ENCODE data around the gene MCAM.

Gene MCAM

DNA sequence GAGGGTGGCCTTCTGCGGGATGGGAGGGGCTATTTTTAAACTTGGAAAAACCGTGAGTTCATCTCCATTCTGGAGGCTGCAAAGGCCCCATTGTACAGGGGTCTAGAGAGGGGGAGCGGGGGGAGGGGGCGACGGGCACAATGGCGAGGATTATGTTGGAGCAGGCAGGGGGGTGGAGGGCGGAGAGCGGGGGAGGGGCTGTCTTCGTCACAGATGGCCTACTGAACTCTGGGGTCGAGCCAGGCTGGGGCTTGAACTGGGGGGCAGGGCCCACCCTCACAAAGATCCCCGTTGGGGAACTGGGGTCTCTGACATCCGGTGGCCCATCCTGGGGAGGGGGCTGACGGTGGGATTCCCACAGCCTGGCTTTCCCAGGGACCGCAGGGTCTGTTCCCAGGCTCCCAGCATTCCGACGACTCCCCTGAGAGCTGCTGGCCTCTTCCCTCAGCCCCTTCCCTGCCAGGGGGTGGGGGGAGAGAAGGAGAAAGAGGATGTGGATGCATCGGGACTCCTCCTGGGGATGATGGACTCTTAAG lies 3.4 kb upstream of the MCAM start:
- Histone ChIP-seq H3K4me3 (replicated peaks; ENCODE audit: low read depth, low read length) (peak overlapping the region; percentile 66), H3K27me3 (replicated peaks; ENCODE audit: control insufficient read depth, insufficient read depth, low read length) (no peaks in the 10 kb centered on the region), H3K36me3 (ENCODE audit: control insufficient read depth, insufficient read depth, low read length) (no peaks in the 10 kb centered on the region)
- TF ChIP-seq, protein P1, sequence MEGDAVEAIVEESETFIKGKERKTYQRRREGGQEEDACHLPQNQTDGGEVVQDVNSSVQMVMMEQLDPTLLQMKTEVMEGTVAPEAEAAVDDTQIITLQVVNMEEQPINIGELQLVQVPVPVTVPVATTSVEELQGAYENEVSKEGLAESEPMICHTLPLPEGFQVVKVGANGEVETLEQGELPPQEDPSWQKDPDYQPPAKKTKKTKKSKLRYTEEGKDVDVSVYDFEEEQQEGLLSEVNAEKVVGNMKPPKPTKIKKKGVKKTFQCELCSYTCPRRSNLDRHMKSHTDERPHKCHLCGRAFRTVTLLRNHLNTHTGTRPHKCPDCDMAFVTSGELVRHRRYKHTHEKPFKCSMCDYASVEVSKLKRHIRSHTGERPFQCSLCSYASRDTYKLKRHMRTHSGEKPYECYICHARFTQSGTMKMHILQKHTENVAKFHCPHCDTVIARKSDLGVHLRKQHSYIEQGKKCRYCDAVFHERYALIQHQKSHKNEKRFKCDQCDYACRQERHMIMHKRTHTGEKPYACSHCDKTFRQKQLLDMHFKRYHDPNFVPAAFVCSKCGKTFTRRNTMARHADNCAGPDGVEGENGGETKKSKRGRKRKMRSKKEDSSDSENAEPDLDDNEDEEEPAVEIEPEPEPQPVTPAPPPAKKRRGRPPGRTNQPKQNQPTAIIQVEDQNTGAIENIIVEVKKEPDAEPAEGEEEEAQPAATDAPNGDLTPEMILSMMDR (IDR thresholded peaks at IDR 0.05; ENCODE audit: insufficient read depth, low read length, poor library complexity, severe bottlenecking), result no peak
- no peak for DNase-seq (ENCODE audit: extremely low read depth, insufficient read length)

GRCh38 chr11:119319700-119320239 lies 2.8 kb upstream of the MCAM start:
- TF ChIP-seq, protein P1 (IDR thresholded peaks at IDR 0.05; ENCODE audit: insufficient read depth, low read length, poor library complexity, severe bottlenecking), result no peak
- Histone ChIP-seq H3K27me3 (replicated peaks; ENCODE audit: control insufficient read depth, insufficient read depth, low read length) (no peaks in the 10 kb centered on the region), H3K4me3 (replicated peaks; ENCODE audit: low read depth, low read length) (peak overlapping the region; percentile 60)

GRCh38 chr11:119319136-119319699 lies 2.3 kb upstream of the MCAM start:
- TF ChIP-seq, protein P1 (IDR thresholded peaks at IDR 0.05; ENCODE audit: insufficient read depth, low read length, poor library complexity, severe bottlenecking), result no peak
- Histone ChIP-seq H3K27me3 (replicated peaks; ENCODE audit: control insufficient read depth, insufficient read depth, low read length) (no peaks in the 10 kb centered on the region), H3K36me3 (ENCODE audit: control insufficient read depth, insufficient read depth, low read length) (no peaks in the 10 kb centered on the region), H3K4me3 (replicated peaks; ENCODE audit: low read depth, low read length) (peak overlapping the region; percentile 60)
- no peak for DNase-seq (ENCODE audit: extremely low read depth, insufficient read length)

More at GRCh38 chr11:119319700-119320239, 2.8 kb upstream of the MCAM start:
- no peak for DNase-seq (ENCODE audit: extremely low read depth, insufficient read length)
- H3K36me3 ChIP-seq (ENCODE audit: control insufficient read depth, insufficient read depth, low read length), result no peaks in the 10 kb centered on the region

DNA sequence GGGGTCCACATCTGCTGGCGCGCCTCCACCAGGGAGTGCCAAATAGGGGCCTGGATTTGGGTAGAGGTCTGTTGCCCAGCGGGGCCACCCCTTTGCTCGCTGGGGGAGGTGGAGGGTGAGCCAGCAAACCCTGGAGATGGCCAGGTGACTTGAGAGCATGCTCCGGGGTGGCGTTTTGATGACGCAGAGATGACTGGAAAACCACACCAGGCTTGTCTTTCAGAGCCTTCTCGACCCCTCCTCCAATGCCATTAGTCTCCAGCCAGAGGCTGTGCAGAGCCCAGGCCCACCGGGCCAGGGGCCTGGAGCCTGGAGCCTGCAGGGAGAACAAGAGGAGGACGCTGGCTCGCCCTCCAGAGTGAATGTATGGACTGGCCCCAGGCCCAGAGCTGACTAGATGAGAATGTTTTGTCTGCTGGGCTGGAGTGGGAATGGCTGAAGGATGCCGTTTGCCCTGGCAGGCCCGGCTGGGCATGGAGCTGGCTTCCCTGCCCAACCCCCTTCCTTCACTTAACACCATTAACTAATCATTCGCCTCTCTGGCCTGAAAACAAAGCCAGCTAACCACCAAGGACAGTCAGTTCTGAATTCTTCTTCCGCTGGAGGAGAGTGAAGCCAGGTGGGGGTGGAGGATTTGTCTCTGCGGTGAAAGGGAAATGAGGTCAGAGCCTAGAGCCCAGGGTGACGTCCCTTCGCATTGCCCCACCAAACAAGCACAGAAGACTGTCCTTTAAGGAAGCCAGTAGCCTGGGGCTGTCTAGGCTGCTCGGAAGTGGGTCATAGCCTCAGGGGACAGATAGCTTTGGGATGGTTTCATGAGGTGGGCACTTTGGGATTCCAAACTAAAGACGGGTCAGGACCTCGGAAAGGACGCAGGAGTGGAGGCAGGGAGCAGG lies 1.6 kb upstream of the MCAM start:
- DNase-seq (ENCODE audit: extremely low read depth, insufficient read length), result peak; percentile 75
- H3K27me3 ChIP-seq (replicated peaks; ENCODE audit: control insufficient read depth, insufficient read depth, low read length), result no peaks in the 10 kb centered on the region

GRCh38 chr11:119317592-119318239 lies 786 bp upstream of the MCAM start:
- Histone ChIP-seq H3K4me3 (replicated peaks; ENCODE audit: low read depth, low read length) (peak overlapping the region; percentile 44), H3K27me3 (replicated peaks; ENCODE audit: control insufficient read depth, insufficient read depth, low read length) (no peaks in the 10 kb centered on the region), H3K36me3 (ENCODE audit: control insufficient read depth, insufficient read depth, low read length) (no peaks in the 10 kb centered on the region)
- no peak for DNase-seq (ENCODE audit: extremely low read depth, insufficient read length)
- TF ChIP-seq, protein P1 (IDR thresholded peaks at IDR 0.05; ENCODE audit: insufficient read depth, low read length, poor library complexity, severe bottlenecking), result no peak

More for the DNA sequence above, 1.6 kb upstream of the MCAM start:
- Histone ChIP-seq H3K36me3 (ENCODE audit: control insufficient read depth, insufficient read depth, low read length) (no peaks in the 10 kb centered on the region), H3K4me3 (replicated peaks; ENCODE audit: low read depth, low read length) (peak overlapping the region; percentile 60)
- TF ChIP-seq, protein P1 (IDR thresholded peaks at IDR 0.05; ENCODE audit: insufficient read depth, low read length, poor library complexity, severe bottlenecking), result no peak
